HG03439 (cell line): ENCODE measurements around the gene GGT7.

Experiments
- ATAC-seq: cut with Tn5 transposase; IDR thresholded peaks from one replicate; pipeline ENCODE4 v1.9.1; 2021; ENCODE audit warnings: mild to moderate bottlenecking, moderate library complexity; ENCODE audit not compliant: unreplicated experiment

GGT7 gene

GRCh38 chr20:34797012-34797995, 75.4 kb downstream of the GGT7 start:
- no peak for ATAC-seq
